A549 (cell line): Measurements from ENCODE around the gene MYLK3. TPM values are rescaled to one million over a fixed set of nuclear protein-coding genes. Genes with fewer than 3 reads are reported as not detected.

Source experiments
- ATAC-seq, 2 experiments: fragments of 200-7000 bp in 1 of 2; fragments of >200 bp in 1 of 2; cut with Nextera tagmentation in 1 of 2; cut with Tn5 transposase in 1 of 2; 3 replicates each; pipeline versions ENCODE4 v1.8.0 to v1.9.1; 2018 to 2020; ENCODE audit warnings: mild to moderate bottlenecking in 1 of 2, moderate library complexity in 1 of 2
- CTCF ChIA-PET: fragments of 300-600 bp; sonication (Branson Sonifier 250); formaldehyde crosslinking; extraction: SDS; loops from one replicate; lab custom pipeline; 2021; ENCODE audit warnings: antibody characterized with exemption, inconsistent platforms; lab: Yijun Ruan, JAX
- POLR2A ChIA-PET: fragments of 350-600 bp; formaldehyde crosslinking; extraction: SDS; loops from one replicate; lab custom pipeline; 2021; ENCODE audit warnings: antibody characterized with exemption, inconsistent platforms; lab: Yijun Ruan, JAX
- DNase-seq, 2 experiments: peaks; one replicate each; pipeline versions ENCODE4 v3.0.0 to v3.0.0-alpha.2; 2011 to 2016; ENCODE audit warnings: low read depth in 1 of 2, low spot score in 1 of 2
- FAIRE-seq: peaks from 2 replicates; lab custom pipeline; 2011; peaks lifted over from hg19 to GRCh38; lab: Jason Lieb, UNC
- H3K27ac ChIP-seq, 2 experiments: fragments of >200 bp; sonication (Bioruptor Twin); formaldehyde crosslinking; 3 replicates each; pipeline ENCODE4 v1.5.1; 2016 to 2017
- H3K4me1 ChIP-seq: fragments of >200 bp; sonication (Bioruptor Twin); formaldehyde crosslinking; 3 replicates; pipeline ENCODE4 v1.6.1; 2016
- H3K4me2 ChIP-seq: fragments of >200 bp; sonication (Bioruptor Twin); formaldehyde crosslinking; 3 replicates; pipeline ENCODE4 v1.6.1; 2016
- H3K4me3 ChIP-seq: fragments of >200 bp; sonication (Bioruptor Twin); formaldehyde crosslinking; 3 replicates; pipeline ENCODE4 v1.5.1; 2016
- H3K9me3 ChIP-seq: fragments of >200 bp; sonication (Bioruptor Twin); formaldehyde crosslinking; 3 replicates; pipeline ENCODE4 v1.6.1; 2016
- CBX8 ChIP-seq: fragments of 200-600 bp; sonication (generic); IDR thresholded peaks from 2 replicates; pipeline ENCODE4 v1.6.1; 2016
- CHD2 ChIP-seq: fragments of 150-350 bp; IDR thresholded peaks from 2 replicates; pipeline ENCODE4 v1.6.1; 2014; ENCODE audit warnings: low read length; ENCODE audit not compliant: partially characterized antibody
- CTCF ChIP-seq: fragments of >200 bp; sonication (Bioruptor Twin); formaldehyde crosslinking; IDR thresholded peaks from 3 replicates; pipeline ENCODE4 v1.5.1; 2016
- ESRRA ChIP-seq: fragments of 150-350 bp; IDR thresholded peaks from 2 replicates; pipeline ENCODE4 v1.6.1; 2014; ENCODE audit warnings: mild to moderate bottlenecking, low read length, borderline replicate concordance
- FOSB ChIP-seq: fragments of 250-450 bp; sonication (Bioruptor Pico); IDR thresholded peaks from 2 replicates; pipeline ENCODE4 v1.5.0; 2020; ENCODE audit warnings: mild to moderate bottlenecking, moderate library complexity
- FOXS1 ChIP-seq: fragments of 250-450 bp; sonication (Bioruptor Pico); IDR thresholded peaks from 2 replicates; pipeline ENCODE4 v1.5.0; 2020; ENCODE audit warnings: mild to moderate bottlenecking, moderate library complexity
- GATA3 ChIP-seq: IDR thresholded peaks from 2 replicates; pipeline ENCODE4 v1.6.1; 2012; ENCODE audit warnings: borderline replicate concordance
- HES2 ChIP-seq: fragments of >200 bp; sonication (Bioruptor Twin); formaldehyde crosslinking; IDR thresholded peaks from 2 replicates; pipeline ENCODE4 v1.6.1; 2016
- HOXA7 ChIP-seq: fragments of 250-450 bp; sonication (Bioruptor Pico); IDR thresholded peaks from 2 replicates; pipeline ENCODE4 v1.5.0; 2020; ENCODE audit warnings: mild to moderate bottlenecking, moderate library complexity
- HOXB13 ChIP-seq: fragments of 250-450 bp; sonication (Bioruptor Pico); IDR thresholded peaks from 2 replicates; pipeline ENCODE4 v1.5.0; 2020; ENCODE audit warnings: low read depth, mild to moderate bottlenecking, moderate library complexity
- MAZ ChIP-seq: fragments of 150-350 bp; IDR thresholded peaks from 2 replicates; pipeline ENCODE4 v1.6.1; 2014; ENCODE audit warnings: antibody characterized with exemption, low read depth, low read length, borderline replicate concordance
- NR3C1 ChIP-seq: fragments of >200 bp; sonication (Bioruptor Twin); formaldehyde crosslinking; IDR thresholded peaks from 3 replicates; pipeline ENCODE4 v1.6.1; 2017
- PHF8 ChIP-seq: fragments of 200-600 bp; sonication (generic); IDR thresholded peaks from 2 replicates; pipeline ENCODE4 v1.6.1; 2016; ENCODE audit warnings: low read depth, mild to moderate bottlenecking, antibody characterized with exemption, moderate library complexity, borderline replicate concordance
- POLR2A ChIP-seq: IDR thresholded peaks from 2 replicates; pipeline ENCODE4 v1.6.1; 2012; ENCODE audit warnings: mild to moderate bottlenecking, low read length
- RAD21 ChIP-seq, 2 experiments: fragments of >200 bp in 1 of 2; sonication (Bioruptor Twin) in 1 of 2; formaldehyde crosslinking in 1 of 2; IDR thresholded peaks in 1 of 2; conservative IDR thresholded peaks in 1 of 2; 2 replicates in 1 of 2; 3 replicates in 1 of 2; pipeline ENCODE4 v1.6.1; 2012 to 2018; ENCODE audit warnings: inconsistent platforms in 1 of 2
- REST ChIP-seq: fragments of 200-600 bp; sonication (generic); IDR thresholded peaks from 2 replicates; pipeline ENCODE4 v1.6.1; 2016; ENCODE audit warnings: antibody characterized with exemption, mild to moderate bottlenecking, moderate library complexity
- SREBF2 ChIP-seq: fragments of 450-650 bp; IDR thresholded peaks from 2 replicates; pipeline ENCODE4 v1.6.1; 2014; ENCODE audit warnings: mild to moderate bottlenecking, moderate library complexity
- ZFP36 ChIP-seq: fragments of 450-650 bp; IDR thresholded peaks from 2 replicates; pipeline ENCODE4 v1.6.1; 2014; ENCODE audit warnings: borderline replicate concordance; ENCODE audit not compliant: partially characterized antibody
- ZNF302 ChIP-seq: fragments of 250-450 bp; sonication (Bioruptor Pico); IDR thresholded peaks from 2 replicates; pipeline ENCODE4 v1.9.0; 2021; ENCODE audit warnings: inconsistent platforms, mild to moderate bottlenecking, moderate library complexity
- ZSCAN20 ChIP-seq: fragments of 250-450 bp; sonication (Bioruptor Pico); IDR thresholded peaks from 2 replicates; pipeline ENCODE4 v1.8.0; 2022; ENCODE audit warnings: mild to moderate bottlenecking, moderate library complexity
- WGBS: methylation state at CpG from one replicate; pipeline ENCODE4 v1.1.6; 2017; ENCODE audit errors: missing lambda C conversion rate; 5-methylcytosine and 5-hydroxymethylcytosine counted together
- polyA plus RNA-seq, 4 experiments: library from polyadenylated mRNA; depleted of rRNA in 3 of 4; stranded (reverse); fragments of >200 nt; fragmentation: RNase III in 1 of 4; extraction: RNeasy Plus Mini Kit Qiagen cat#74134 plus additional on column Dnase treatment in 1 of 4; gene quantifications; 2 replicates in 3 of 4; 3 replicates in 1 of 4; pipeline ENCODE4 v1.2.3, GENCODE V29; 2011 to 2017
- TF ChIP-seq, protein P1 (sequence below): fragments of 250-450 bp; sonication (Bioruptor Pico); IDR thresholded peaks from 2 replicates; pipeline ENCODE4 v1.5.0; 2021; ENCODE audit warnings: mild to moderate bottlenecking, moderate library complexity, borderline replicate concordance

The MYLK3 gene
- polyA plus RNA-seq, 2 of the 4 experiments (the other 2 are of a cell fraction) = 0.05 to 0.16 TPM

DNA sequence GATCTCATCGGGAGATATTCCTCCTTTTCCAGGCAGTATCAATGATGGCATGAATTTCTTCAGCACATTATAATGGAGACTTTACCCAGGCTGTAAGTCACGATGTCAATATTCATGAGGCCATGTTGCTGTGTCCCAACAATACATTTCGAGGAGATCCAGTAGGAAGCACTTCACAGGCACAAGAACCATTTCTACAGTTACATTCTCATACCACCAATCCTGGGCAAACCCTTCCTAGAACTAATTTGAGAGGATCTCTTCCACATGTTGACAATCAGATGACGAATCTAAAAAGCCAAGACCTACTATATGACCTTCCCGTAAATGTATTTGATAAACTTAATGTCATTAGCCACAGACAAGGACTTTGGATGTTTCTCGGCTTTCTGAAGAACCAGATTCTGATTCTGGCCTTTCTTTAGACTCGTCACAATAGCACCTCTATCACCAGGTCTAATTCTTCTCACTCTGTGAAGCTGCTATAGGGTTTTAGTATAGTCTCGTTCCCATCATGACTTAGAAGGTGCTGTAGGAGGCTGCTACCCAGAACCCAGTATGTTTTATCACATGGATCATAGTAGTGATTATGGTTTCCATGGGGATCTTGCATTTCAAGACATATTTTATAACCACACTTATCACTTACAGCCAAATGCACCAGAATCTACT is 42.6 kb upstream of the MYLK3 start:
- H3K27ac ChIP-seq = peak overlapping the region; percentile 71 to 89; a peak in 5 of 6 replicates
- 69% methylated on average over 8 of the region's 8 CpGs for WGBS
- peak; percentile 86 for FAIRE-seq
- peak overlapping the region; percentile 84 for H3K4me2 ChIP-seq
- peak; percentile 14 to 27; a peak in 4 of 6 replicates for ATAC-seq
- no peak for TF ChIP-seq ZSCAN20 (CRISPR knock-in tag)
- TF ChIP-seq FOSB (CRISPR knock-in tag) = no peak
- POLR2A ChIA-PET = interaction anchor here (0.5 to 1.3 kb wide), 6 partner anchors 10 to 240 kb away, joined by 4 to 13 read pairs (median 6); partner anchors contain the start of genes C16orf87 and GPT2
- peak overlapping the region; percentile 66; the same call in 2 of the 3 replicates for H3K4me3 ChIP-seq
- peaks cover 5% of the 10 kb centered on the region; the same call in 1 of the 3 replicates for H3K9me3 ChIP-seq
- no peak for DNase-seq
- CTCF ChIA-PET = interaction anchor here (1.2 to 1.9 kb wide), 3 partner anchors 10 to 117 kb away, joined by 3 to 7 read pairs (median 4); no protein-coding TSS in a partner anchor
- 0 out of 3 replicates have a peak, but pooled peaks cover 3% of the 10 kb centered on the region for H3K4me1 ChIP-seq

- Histone ChIP-seq H3K4me2 (peak overlapping the region; percentile 84), H3K27ac (peak overlapping the region; percentile 71 to 89), H3K4me1 (0 out of 3 replicates have a peak, but pooled peaks cover 3% of the 10 kb centered on the region), H3K9me3 (peaks cover 5% of the 10 kb centered on the region; the same call in 1 of the 3 replicates), H3K4me3 (peak overlapping the region; percentile 66)
- ChIA-PET POLR2A (interaction anchor here (0.5 to 1.3 kb wide), 11 partner anchors 9 to 241 kb away, joined by 3 to 13 read pairs (median 5); partner anchors contain the start of genes C16orf87 and GPT2), CTCF (interaction anchor here (1.0 to 1.2 kb wide), 3 partner anchors 11 to 116 kb away, joined by 3 to 8 read pairs (median 4); no protein-coding TSS in a partner anchor)
- TF ChIP-seq POLR2A (peak; percentile 78), HOXA7 (CRISPR knock-in tag) (no peak), REST (peak; percentile 73), SREBF2 (no peak), RAD21 (conservative IDR thresholded peaks at IDR 0.05 in 1 of 2, IDR thresholded peaks at IDR 0.05 in 1 of 2) (no peak), NR3C1 (no peak), HES2 (no peak), MAZ (no peak), ZFP36 (no peak), HOXB13 (CRISPR knock-in tag) (no peak), ESRRA (no peak), ZNF302 (CRISPR knock-in tag) (no peak), PHF8 (peak; percentile 63; the same call in 1 of the 2 replicates), CBX8 (no peak), GATA3 (no peak), CHD2 (peak; percentile 70), CTCF (no peak), FOXS1 (CRISPR knock-in tag) (no peak)
- TF ChIP-seq, protein P1, sequence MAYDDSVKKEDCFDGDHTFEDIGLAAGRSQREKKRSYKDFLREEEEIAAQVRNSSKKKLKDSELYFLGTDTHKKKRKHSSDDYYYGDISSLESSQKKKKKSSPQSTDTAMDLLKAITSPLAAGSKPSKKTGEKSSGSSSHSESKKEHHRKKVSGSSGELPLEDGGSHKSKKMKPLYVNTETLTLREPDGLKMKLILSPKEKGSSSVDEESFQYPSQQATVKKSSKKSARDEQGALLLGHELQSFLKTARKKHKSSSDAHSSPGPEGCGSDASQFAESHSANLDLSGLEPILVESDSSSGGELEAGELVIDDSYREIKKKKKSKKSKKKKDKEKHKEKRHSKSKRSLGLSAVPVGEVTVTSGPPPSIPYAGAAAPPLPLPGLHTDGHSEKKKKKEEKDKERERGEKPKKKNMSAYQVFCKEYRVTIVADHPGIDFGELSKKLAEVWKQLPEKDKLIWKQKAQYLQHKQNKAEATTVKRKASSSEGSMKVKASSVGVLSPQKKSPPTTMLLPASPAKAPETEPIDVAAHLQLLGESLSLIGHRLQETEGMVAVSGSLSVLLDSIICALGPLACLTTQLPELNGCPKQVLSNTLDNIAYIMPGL (CRISPR knock-in tag) = no peak
- peak; percentile 54 to 61 for DNase-seq
- WGBS = 27% methylated on average over 18 of the region's 43 CpGs
- ATAC-seq = peak; percentile 98
- no peak for FAIRE-seq
These were observed 41.6 kb upstream of the MYLK3 start for GRCh38 chr16:46789499-46790414.
